Testis (tissue), 2 donors: ENCODE measurements around the gene VWA2.

Experiments used
- POLR2A ChIP-seq: fragments of 450-650 bp; IDR thresholded peaks from one replicate; pipeline ENCODE4 v1.6.1; 2017; ENCODE audit warnings: antibody characterized with exemption, mild to moderate bottlenecking, moderate library complexity
- TF ChIP-seq, protein P1 (sequence below), 3 experiments: fragments of 450-650 bp in 2 of 3; fragments of 200-600 bp in 1 of 3; sonication (generic) in 1 of 3; IDR thresholded peaks; one replicate each; pipeline ENCODE4 v1.5.1; 2016 to 2019; ENCODE audit warnings: antibody characterized with exemption in 3 of 3, mild to moderate bottlenecking in 2 of 3, moderate library complexity in 1 of 3

- TF ChIP-seq POLR2A: no peak
- TF ChIP-seq, protein P1, sequence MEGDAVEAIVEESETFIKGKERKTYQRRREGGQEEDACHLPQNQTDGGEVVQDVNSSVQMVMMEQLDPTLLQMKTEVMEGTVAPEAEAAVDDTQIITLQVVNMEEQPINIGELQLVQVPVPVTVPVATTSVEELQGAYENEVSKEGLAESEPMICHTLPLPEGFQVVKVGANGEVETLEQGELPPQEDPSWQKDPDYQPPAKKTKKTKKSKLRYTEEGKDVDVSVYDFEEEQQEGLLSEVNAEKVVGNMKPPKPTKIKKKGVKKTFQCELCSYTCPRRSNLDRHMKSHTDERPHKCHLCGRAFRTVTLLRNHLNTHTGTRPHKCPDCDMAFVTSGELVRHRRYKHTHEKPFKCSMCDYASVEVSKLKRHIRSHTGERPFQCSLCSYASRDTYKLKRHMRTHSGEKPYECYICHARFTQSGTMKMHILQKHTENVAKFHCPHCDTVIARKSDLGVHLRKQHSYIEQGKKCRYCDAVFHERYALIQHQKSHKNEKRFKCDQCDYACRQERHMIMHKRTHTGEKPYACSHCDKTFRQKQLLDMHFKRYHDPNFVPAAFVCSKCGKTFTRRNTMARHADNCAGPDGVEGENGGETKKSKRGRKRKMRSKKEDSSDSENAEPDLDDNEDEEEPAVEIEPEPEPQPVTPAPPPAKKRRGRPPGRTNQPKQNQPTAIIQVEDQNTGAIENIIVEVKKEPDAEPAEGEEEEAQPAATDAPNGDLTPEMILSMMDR (IDR thresholded peaks at IDR 0.05): no peak
Observed at GRCh38 chr10:114271779-114272167, 32.7 kb downstream of the VWA2 start.
